NCI-H1694 treated with DMSO at 0.1 percent for 48 hours (cell line): ENCODE measurements around the gene RSRC1.
"Not testable (repeated sequence)": the region's sequence is repeated elsewhere in the genome, so short reads cannot be mapped to it uniquely, and the experiment has no call there.

Experiments used
- DNase-seq: peaks from one replicate; lab custom pipeline; 2025; lab: John Stamatoyannopoulos, UW

RSRC1 gene

GRCh38 chr3:158329696-158330441 lies 220.0 kb downstream of the RSRC1 start:
- DNase-seq, result not testable (repeated sequence)

GRCh38 chr3:158330870-158331269 lies 221.0 kb downstream of the RSRC1 start:
- no peak for DNase-seq

- no peak for DNase-seq
These were observed 223.8 kb downstream of the RSRC1 start for GRCh38 chr3:158333736-158334135.

GRCh38 chr3:158337110-158337509 lies 227.2 kb downstream of the RSRC1 start:
- no peak for DNase-seq

- no peak for DNase-seq
These were observed 229.7 kb downstream of the RSRC1 start for GRCh38 chr3:158339638-158340037.

DNA sequence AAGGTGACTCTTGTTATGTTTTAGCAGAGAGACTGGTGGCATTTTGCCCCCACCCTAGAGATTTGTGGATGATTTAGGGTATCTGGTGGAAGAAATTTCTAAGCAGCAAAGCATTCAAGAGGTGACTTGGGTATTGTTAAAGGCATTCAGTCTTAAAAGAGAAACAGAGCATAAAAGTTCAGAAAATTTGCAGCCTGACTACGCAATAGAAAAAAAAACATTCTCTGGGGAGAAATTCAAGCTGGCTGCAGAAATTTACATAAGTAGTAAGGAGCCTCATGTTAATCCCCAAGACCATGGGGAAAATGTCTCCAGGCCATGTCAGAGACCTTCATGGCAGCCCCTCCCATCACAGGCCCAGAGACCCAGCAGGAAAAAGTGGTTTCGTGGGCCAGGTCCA lies 231.1 kb downstream of the RSRC1 start:
- not testable (repeated sequence) for DNase-seq

- DNase-seq, result no peak
These were observed 238.1 kb downstream of the RSRC1 start for GRCh38 chr3:158347966-158348365.

DNA sequence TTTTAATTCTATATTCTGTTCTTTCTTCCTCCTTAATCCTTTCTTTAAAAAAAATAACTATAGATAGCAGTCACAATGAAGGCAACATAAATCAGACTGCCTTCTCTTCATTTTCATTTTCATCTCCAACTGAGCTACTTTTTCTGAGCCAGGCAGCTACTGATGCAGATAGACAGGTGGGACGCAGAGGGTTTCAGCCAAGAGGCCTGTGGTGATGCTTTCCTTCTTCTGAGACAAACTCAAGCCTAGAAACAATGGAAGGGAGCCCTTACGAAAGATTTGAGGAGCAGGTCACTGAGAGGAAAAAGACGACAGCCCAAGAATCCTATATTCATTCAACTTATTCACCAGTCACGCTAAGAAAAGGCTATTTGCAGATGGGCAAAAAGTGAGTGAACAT lies 241.1 kb downstream of the RSRC1 start:
- DNase-seq, result no peak

- no peak for DNase-seq
These were observed 242.7 kb downstream of the RSRC1 start for GRCh38 chr3:158352551-158352950.

DNA sequence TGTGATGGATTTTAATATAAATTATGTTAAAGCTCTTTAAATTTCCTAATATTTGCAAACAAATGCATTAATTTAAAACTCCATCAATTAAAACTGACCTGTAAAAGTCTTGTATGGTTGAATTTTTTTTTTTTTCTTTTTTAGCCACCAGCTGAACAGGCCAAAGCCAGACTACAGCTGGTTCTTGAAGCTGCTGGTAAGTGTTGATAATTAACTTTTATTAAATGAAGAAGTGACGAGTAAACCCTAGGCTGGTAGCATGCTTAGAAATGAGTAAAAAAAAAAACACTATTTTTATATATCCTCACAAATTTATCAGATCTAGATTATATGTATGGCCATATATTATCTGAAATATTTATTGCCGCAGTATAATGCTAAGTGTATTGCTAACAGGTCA lies 244.8 kb downstream of the RSRC1 start:
- no peak for DNase-seq

- no peak for DNase-seq
These were observed 246.0 kb downstream of the RSRC1 start for GRCh38 chr3:158355623-158356588.

- no peak for DNase-seq
These were observed 249.4 kb downstream of the RSRC1 start for GRCh38 chr3:158359339-158359738.

DNA sequence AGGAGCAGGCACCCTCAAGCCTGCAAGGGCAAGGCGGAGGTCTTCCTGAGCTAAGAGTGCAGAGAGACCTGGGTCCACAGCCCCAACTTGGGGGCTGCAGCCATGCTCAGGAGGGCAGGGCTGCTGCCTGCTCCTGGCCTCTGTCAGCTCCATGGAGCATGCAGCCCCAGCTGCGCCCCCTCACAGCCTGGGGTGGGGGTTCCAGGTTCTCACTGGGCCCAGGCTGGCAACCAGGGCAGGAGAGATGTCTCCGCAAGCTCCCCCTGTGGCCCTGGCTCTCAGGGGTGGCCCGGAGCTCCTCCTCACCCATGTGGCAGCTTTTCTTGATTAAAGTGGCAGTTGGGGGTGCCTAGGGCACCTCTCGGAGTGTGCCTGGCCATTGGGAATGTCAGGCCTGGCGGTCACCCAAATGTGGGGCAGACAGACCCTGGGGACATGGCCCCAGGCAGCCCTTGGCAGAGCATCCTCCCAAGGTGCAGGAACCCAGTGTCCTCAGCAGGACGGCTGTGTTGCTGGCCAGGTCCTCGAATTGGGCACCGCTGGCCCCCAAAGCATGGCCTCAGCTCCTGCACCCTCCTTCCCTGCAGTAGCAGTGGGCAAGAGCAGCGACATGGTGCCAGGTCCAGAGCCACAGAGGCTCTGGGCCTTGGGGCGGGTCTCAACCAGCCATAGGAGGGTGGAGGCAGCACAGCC lies 251.0 kb downstream of the RSRC1 start:
- no peak for DNase-seq

GRCh38 chr3:158368271-158368670 lies 258.4 kb downstream of the RSRC1 start:
- no peak for DNase-seq

GRCh38 chr3:158369279-158369678 lies 259.4 kb downstream of the RSRC1 start:
- no peak for DNase-seq

DNA sequence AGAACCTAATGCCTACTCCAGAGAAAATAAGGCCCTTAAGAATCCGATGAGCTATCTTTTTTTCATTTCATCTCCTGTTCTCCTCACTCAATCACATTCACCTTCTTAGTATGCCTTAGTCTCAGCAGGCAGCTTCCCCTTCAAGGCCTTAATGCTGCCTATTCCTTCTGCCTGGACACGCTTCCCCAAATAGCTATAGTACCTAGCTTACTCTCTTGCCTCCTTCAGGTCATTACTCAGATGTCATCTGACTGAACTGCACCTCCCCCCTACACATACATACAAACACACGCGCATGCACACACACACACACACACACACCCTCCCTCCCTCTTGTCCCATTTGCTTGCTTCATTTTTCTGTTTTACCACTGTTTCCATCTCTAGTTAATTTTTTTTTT lies 269.6 kb downstream of the RSRC1 start:
- DNase-seq, result no peak

- no peak for DNase-seq
These were observed 271.5 kb downstream of the RSRC1 start for GRCh38 chr3:158381262-158381868.

GRCh38 chr3:158382479-158382878 lies 272.6 kb downstream of the RSRC1 start:
- no peak for DNase-seq

DNA sequence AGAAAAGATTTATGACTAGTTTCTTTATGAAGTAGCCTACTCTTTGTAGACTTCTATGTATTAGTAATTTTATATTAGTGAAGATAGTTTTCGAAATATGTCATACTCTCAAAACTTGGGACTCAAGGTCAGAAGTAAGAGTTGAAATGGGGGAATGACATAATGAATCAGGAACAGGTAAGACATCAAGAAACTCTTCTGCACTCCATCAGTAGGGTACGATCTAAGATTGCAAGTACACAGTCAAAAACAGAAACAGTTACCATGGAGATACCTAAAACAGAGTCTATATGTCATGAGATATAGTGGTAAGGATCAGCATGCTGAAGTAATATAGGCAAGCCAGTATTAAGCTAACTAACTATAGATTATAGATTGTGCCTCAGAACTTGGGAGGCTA lies 274.1 kb downstream of the RSRC1 start:
- DNase-seq, result no peak

DNA sequence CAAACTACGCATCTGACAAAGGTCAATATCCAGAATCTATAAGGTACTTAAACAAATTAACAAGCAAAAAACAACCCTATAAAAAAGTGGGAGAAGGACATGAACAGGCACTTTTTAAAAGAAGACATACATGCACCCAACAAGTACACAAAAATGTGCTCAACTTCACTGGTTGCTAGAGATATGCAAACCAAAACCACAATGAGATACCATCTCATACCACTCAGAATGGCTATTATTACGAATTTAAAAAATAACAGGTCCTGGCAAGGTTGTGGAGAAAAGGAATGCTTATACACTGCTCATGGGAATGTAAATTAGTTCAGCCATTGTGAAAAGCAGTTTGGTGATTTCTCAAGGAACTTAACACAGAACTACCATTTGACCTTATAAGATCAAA lies 285.5 kb downstream of the RSRC1 start:
- DNase-seq, result no peak

- no peak for DNase-seq
These were observed 292.7 kb downstream of the RSRC1 start for GRCh38 chr3:158402590-158402989.

GRCh38 chr3:158403013-158403412 lies 293.1 kb downstream of the RSRC1 start:
- DNase-seq, result no peak
